KBM-7 (cell line): ENCODE measurements around the gene DNAJC22.
A peak's percentile ranks its signal among the peaks of the same experiment; 100 is the strongest.
"Not testable (repeated sequence)": the region's sequence is repeated elsewhere in the genome, so short reads cannot be mapped to it uniquely, and the experiment has no call there.

ENCODE experiments used
- DNase-seq: peaks from one replicate; pipeline ENCODE4 v3.0.0-alpha.2; 2015
- in situ Hi-C: fragments of 300-500 bp; cut with MboI; formaldehyde crosslinking; loops from 2 replicates; pipeline ENCODE4 v1.14.3; 2020; ENCODE audit warnings: low sequenced_read_pairs, low pct_unique_long_range_greater_than_20kb, mixed read lengths

Gene DNAJC22

GRCh38 chr12:49346659-49347310 is at the start of gene DNAJC22:
DNAJC22 (plus strand) TSS chr12:49346888; CDS start chr12:49348873, 1,985 bp downstream.
- DNase-seq, result no peak
- in situ Hi-C loops, result no loop called here

GRCh38 chr12:49297695-49298060 is 49.0 kb upstream of the DNAJC22 start:
- in situ Hi-C loops, result no loop called here
- DNase-seq, result no peak

GRCh38 chr12:49298160-49298559 is 48.5 kb upstream of the DNAJC22 start:
- no peak for DNase-seq
- in situ Hi-C loops, result no loop called here

- in situ Hi-C loops, result no loop called here
- no peak for DNase-seq
These were observed 44.9 kb upstream of the DNAJC22 start for GRCh38 chr12:49301760-49302159.

- no peak for DNase-seq
- in situ Hi-C loops, result no loop called here
These were observed 42.5 kb upstream of the DNAJC22 start for GRCh38 chr12:49304161-49304560.

- no peak for DNase-seq
- in situ Hi-C loops, result no loop called here
These were observed 40.8 kb upstream of the DNAJC22 start for GRCh38 chr12:49305762-49306510.

- no peak for DNase-seq
- in situ Hi-C loops, result no loop called here
These were observed 37.3 kb upstream of the DNAJC22 start for GRCh38 chr12:49309386-49309785.

- in situ Hi-C loops, result not testable (repeated sequence)
These were observed 36.2 kb upstream of the DNAJC22 start for GRCh38 chr12:49310451-49311000.

GRCh38 chr12:49314811-49315210 is 31.9 kb upstream of the DNAJC22 start:
- in situ Hi-C loops, result no loop called here

More at GRCh38 chr12:49310451-49311000, 36.2 kb upstream of the DNAJC22 start:
- DNase-seq, result not testable (repeated sequence)

GRCh38 chr12:49317118-49317517 is 29.6 kb upstream of the DNAJC22 start:
- DNase-seq, in situ Hi-C loops: not testable (repeated sequence)

More at GRCh38 chr12:49314811-49315210, 31.9 kb upstream of the DNAJC22 start:
- DNase-seq, result no peak

- DNase-seq, in situ Hi-C loops: not testable (repeated sequence)
These were observed 26.1 kb upstream of the DNAJC22 start for GRCh38 chr12:49320411-49321103.

- no peak for DNase-seq
- in situ Hi-C loops, result no loop called here
These were observed 24.4 kb upstream of the DNAJC22 start for GRCh38 chr12:49322367-49322707.

- in situ Hi-C loops, result no loop called here
- DNase-seq, result peak; percentile 99
These were observed 23.8 kb upstream of the DNAJC22 start, which contains the start of gene TROAP for GRCh38 chr12:49322708-49323523. TROAP (plus strand) TSS chr12:49323255; CDS start chr12:49323609, 354 bp downstream.

- no peak for DNase-seq
- in situ Hi-C loops, result no loop called here
These were observed 23.1 kb upstream of the DNAJC22 start for GRCh38 chr12:49323524-49324097.

GRCh38 chr12:49325606-49326005 is 21.1 kb upstream of the DNAJC22 start:
- DNase-seq, result no peak
- in situ Hi-C loops, result no loop called here

- in situ Hi-C loops, result no loop called here
- DNase-seq, result no peak
These were observed 19.3 kb upstream of the DNAJC22 start for GRCh38 chr12:49327368-49327767.

- in situ Hi-C loops, result no loop called here
- DNase-seq, result no peak
These were observed 18.8 kb upstream of the DNAJC22 start for GRCh38 chr12:49327887-49328286.

- in situ Hi-C loops, result no loop called here
These were observed 17.9 kb upstream of the DNAJC22 start for GRCh38 chr12:49328816-49329215.

More at GRCh38 chr12:49328816-49329215, 17.9 kb upstream of the DNAJC22 start:
- DNase-seq, result no peak
